B cell (primary cell): ENCODE measurements around the gene INSIG2. TPM values are rescaled to one million over a fixed set of nuclear protein-coding genes. Genes with fewer than 3 reads are reported as not detected.

Source experiments
- ATAC-seq: fragments of 200-7000 bp; cut with Tn5 transposase; one replicate; pipeline ENCODE4 v1.10.0; 2021; ENCODE audit warnings: low read depth, mild to moderate bottlenecking, moderate number of reproducible peaks, moderate library complexity
- CTCF ChIA-PET: fragments of 350-600 bp; sonication (Branson Sonifier 250); formaldehyde crosslinking; loops from one replicate; lab custom pipeline; 2021; ENCODE audit warnings: antibody characterized with exemption, inconsistent platforms; lab: Charles Lee
- POLR2A ChIA-PET: fragments of 350-600 bp; sonication (Branson Sonifier 250); formaldehyde crosslinking; loops from one replicate; lab custom pipeline; 2021; ENCODE audit warnings: antibody characterized with exemption; lab: Charles Lee
- DNase-seq: peaks from one replicate; pipeline ENCODE4 v3.0.0; 2013
- H2AFZ ChIP-seq: 2 replicates; pipeline ENCODE4 v1.6.1; 2012; ENCODE audit warnings: mild to moderate bottlenecking, low read depth, low read length; ENCODE audit not compliant: insufficient read depth, poor library complexity, severe bottlenecking
- H3K27ac ChIP-seq, 2 donors: 1 replicate in 1 of 2; 2 replicates in 1 of 2; pipeline ENCODE4 v1.5.1; 2012 to 2013; ENCODE audit warnings: low read length in 2 of 2, mild to moderate bottlenecking in 2 of 2, moderate library complexity in 1 of 2
- H3K27me3 ChIP-seq, 4 experiments: fragments of 200-600 bp in 1 of 4; sonication (generic) in 1 of 4; replicated peaks in 1 of 4; 1 replicate in 2 of 4; 2 replicates in 2 of 4; pipeline versions ENCODE4 v1.6.1 to v1.7.0; 2013 to 2016; ENCODE audit warnings: low read length in 3 of 4, mild to moderate bottlenecking in 2 of 4, mixed read lengths in 1 of 4, moderate library complexity in 1 of 4; ENCODE audit not compliant: insufficient read depth in 4 of 4, control insufficient read depth in 3 of 4; ENCODE audit errors: control extremely low read depth in 1 of 4
- H3K36me3 ChIP-seq, 2 experiments: replicated peaks in 1 of 2; 1 replicate in 1 of 2; 2 replicates in 1 of 2; pipeline versions ENCODE4 v1.6.1 to v1.7.1; 2013; ENCODE audit warnings: low read length in 1 of 2; ENCODE audit not compliant: insufficient read depth in 2 of 2, control insufficient read depth in 1 of 2; ENCODE audit errors: control extremely low read depth in 1 of 2, extremely low read depth in 1 of 2
- H3K4me1 ChIP-seq, 2 donors: fragments of 200-600 bp in 1 of 2; sonication (generic) in 1 of 2; 1 replicate in 1 of 2; 2 replicates in 1 of 2; pipeline versions ENCODE4 v1.5.1 to v1.6.1; 2013 to 2017; ENCODE audit warnings: low read length in 2 of 2; ENCODE audit not compliant: control insufficient read depth in 2 of 2, insufficient read depth in 2 of 2
- H3K4me2 ChIP-seq: replicated peaks from 2 replicates; pipeline ENCODE3; 2012; ENCODE audit warnings: mild to moderate bottlenecking, low read depth, low read length; ENCODE audit not compliant: poor library complexity, severe bottlenecking
- H3K4me3 ChIP-seq, 5 experiments: fragments of 200-600 bp in 1 of 5; sonication (generic) in 1 of 5; 1 replicate in 3 of 5; 2 replicates in 2 of 5; pipeline versions ENCODE4 v1.5.1 to v1.7.0; 2011 to 2016; ENCODE audit warnings: low read length in 4 of 5, mild to moderate bottlenecking in 4 of 5, low read depth in 2 of 5, control low read depth in 1 of 5, moderate library complexity in 1 of 5; ENCODE audit not compliant: insufficient read depth in 1 of 5; ENCODE audit errors: control extremely low read depth in 1 of 5, extremely low read depth in 1 of 5
- H3K79me2 ChIP-seq: fragments of 200-600 bp; sonication (generic); one replicate; pipeline ENCODE4 v1.6.0; 2016; ENCODE audit warnings: low read length; ENCODE audit not compliant: control insufficient read depth, insufficient read depth
- H3K9ac ChIP-seq: fragments of 200-600 bp; sonication (generic); 2 replicates; pipeline ENCODE4 v1.6.1; 2017; ENCODE audit warnings: mild to moderate bottlenecking, low read length, moderate library complexity
- H3K9me3 ChIP-seq, 3 donors: one replicate each; pipeline versions ENCODE4 v1.6.1 to v1.7.1; 2013; ENCODE audit warnings: low read length in 2 of 3; ENCODE audit not compliant: control insufficient read depth in 2 of 3, insufficient read depth in 1 of 3; ENCODE audit errors: control extremely low read depth in 1 of 3
- H4K20me1 ChIP-seq: 2 replicates; pipeline ENCODE4 v1.6.0; 2012; ENCODE audit warnings: mild to moderate bottlenecking, low read length; ENCODE audit not compliant: insufficient read depth, control insufficient read depth, poor library complexity, severe bottlenecking
- H3K27ac Mint-ChIP-seq: one replicate; pipeline ENCODE4 v1.8.0; 2021; ENCODE audit warnings: mixed read lengths
- H3K27me3 Mint-ChIP-seq: one replicate; pipeline ENCODE4 v1.8.0; 2021; ENCODE audit warnings: mixed read lengths
- H3K4me1 Mint-ChIP-seq: one replicate; pipeline ENCODE4 v1.8.0; 2021; ENCODE audit warnings: mixed read lengths
- H3K4me3 Mint-ChIP-seq: one replicate; pipeline ENCODE4 v1.8.0; 2021; ENCODE audit warnings: mixed read lengths
- H3K9me3 Mint-ChIP-seq: one replicate; pipeline ENCODE4 v1.8.0; 2022; ENCODE audit warnings: mixed read lengths; ENCODE audit not compliant: insufficient read depth
- EZH2 ChIP-seq: IDR thresholded peaks from 2 replicates; pipeline ENCODE4 v1.6.1; 2012; ENCODE audit warnings: borderline replicate concordance, low read depth, mild to moderate bottlenecking, moderate library complexity, low read length; ENCODE audit not compliant: insufficient read depth, poor library complexity, severe bottlenecking
- WGBS: methylation state at CpG from one replicate; pipeline ENCODE4 v1.1.5; 2013; ENCODE audit warnings: missing lambda C conversion rate; ENCODE audit not compliant: insufficient coverage; 5-methylcytosine and 5-hydroxymethylcytosine counted together
- intact Hi-C: fragments of 100-400 bp; cut with micrococcal nuclease; formaldehyde crosslinking; loops from one replicate; pipeline ENCODE4 v1.10.0; 2022
- polyA plus RNA-seq: library from polyadenylated mRNA; depleted of rRNA; stranded (reverse); fragments of >200 nt; gene quantifications from 2 replicates; pipeline ENCODE4 v1.2.3, GENCODE V29; 2012
- total RNA-seq, 2 donors: library from RNA; stranded (reverse); fragments of 120-200 nt in 1 of 2; gene quantifications; 1 replicate in 1 of 2; 2 replicates in 1 of 2; pipeline versions ENCODE4 v1.2.3 to v1.2.4, GENCODE V29; 2013 to 2022
- TF ChIP-seq, protein P1 (sequence below): fragments of 200-600 bp; IDR thresholded peaks from one replicate; pipeline ENCODE4 v1.8.0; 2022; ENCODE audit warnings: antibody characterized with exemption, mild to moderate bottlenecking

The INSIG2 gene
- total and polyA plus RNA-seq, 2 donors (not counting 1 experiment from before 2014, with no cell fraction given), result 14.2 to 29.5 TPM

- no peaks in the 10 kb centered on the region for H3K27me3 ChIP-seq
- H3K36me3 ChIP-seq, result no peaks in the 10 kb centered on the region
- ChIA-PET POLR2A (no interaction called here), CTCF (interaction anchor here (1.1 to 1.6 kb wide), 4 partner anchors 25 to 58 kb away, joined by 3 to 5 read pairs (median 4); no protein-coding TSS in a partner anchor)
- Mint-ChIP-seq H3K27me3 (peaks cover 15% of the 10 kb centered on the region), H3K9me3 (no peaks in the 10 kb centered on the region), H3K4me1 (peaks cover 15% of the 10 kb centered on the region), H3K4me3 (no peak overlapping the region), H3K27ac (no peak overlapping the region)
- H3K27ac ChIP-seq, result no peak overlapping the region
- WGBS, result 100% methylated on average over 1 of the region's 2 CpGs
- no peaks in the 10 kb centered on the region for H4K20me1 ChIP-seq
- peaks cover 26% of the 10 kb centered on the region for H3K79me2 ChIP-seq
- ATAC-seq (no peak), DNase-seq (no peak)
- no peak overlapping the region for H2AFZ ChIP-seq
- no peak overlapping the region for H3K4me2 ChIP-seq
- TF ChIP-seq, protein P1, sequence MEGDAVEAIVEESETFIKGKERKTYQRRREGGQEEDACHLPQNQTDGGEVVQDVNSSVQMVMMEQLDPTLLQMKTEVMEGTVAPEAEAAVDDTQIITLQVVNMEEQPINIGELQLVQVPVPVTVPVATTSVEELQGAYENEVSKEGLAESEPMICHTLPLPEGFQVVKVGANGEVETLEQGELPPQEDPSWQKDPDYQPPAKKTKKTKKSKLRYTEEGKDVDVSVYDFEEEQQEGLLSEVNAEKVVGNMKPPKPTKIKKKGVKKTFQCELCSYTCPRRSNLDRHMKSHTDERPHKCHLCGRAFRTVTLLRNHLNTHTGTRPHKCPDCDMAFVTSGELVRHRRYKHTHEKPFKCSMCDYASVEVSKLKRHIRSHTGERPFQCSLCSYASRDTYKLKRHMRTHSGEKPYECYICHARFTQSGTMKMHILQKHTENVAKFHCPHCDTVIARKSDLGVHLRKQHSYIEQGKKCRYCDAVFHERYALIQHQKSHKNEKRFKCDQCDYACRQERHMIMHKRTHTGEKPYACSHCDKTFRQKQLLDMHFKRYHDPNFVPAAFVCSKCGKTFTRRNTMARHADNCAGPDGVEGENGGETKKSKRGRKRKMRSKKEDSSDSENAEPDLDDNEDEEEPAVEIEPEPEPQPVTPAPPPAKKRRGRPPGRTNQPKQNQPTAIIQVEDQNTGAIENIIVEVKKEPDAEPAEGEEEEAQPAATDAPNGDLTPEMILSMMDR, result no peak
- TF ChIP-seq EZH2, result no peak
- H3K4me3 ChIP-seq, result no peak overlapping the region
- H3K4me1 ChIP-seq, result peaks cover 14 to 17% of the 10 kb centered on the region in 2 donors
- no peaks in the 10 kb centered on the region for H3K9me3 ChIP-seq
- H3K9ac ChIP-seq, result no peak overlapping the region
- intact Hi-C loops, result loop anchor here (10.0 kb wide), 1 partner anchor 1349 kb away; the partner anchor contains the start of gene TMEM37
Measured at GRCh38 chr2:118085173-118086023, 2.9 kb upstream of the INSIG2 start.

DNA sequence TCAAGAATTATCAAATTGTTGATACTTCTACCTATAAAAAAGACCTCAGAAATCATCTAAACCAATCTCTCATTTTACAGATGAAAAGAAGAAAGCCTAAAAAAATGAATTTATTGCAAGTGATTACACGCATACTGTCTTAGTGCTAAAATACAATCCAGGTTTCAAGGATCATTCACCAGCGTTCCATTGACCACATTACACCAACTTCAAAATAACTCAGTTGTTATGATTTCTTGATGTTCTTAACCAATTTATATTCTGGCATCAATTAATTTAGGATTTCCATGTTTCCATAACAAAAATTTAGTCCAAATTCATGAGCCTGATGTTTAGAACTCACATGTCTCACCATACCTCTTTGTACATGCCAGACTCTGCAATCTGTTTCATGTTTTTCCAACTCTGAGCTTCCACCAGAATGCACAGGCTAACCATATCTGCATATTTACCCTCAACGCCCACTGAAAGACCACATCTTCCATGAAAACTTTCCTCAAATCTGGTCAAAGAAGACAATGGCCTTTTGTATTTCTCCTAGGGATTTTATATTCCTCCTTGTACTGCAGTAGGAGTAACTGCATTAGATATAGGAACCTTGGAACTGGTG, 2.1 kb upstream of the INSIG2 start:
- Histone ChIP-seq H3K79me2 (peaks cover 33% of the 10 kb centered on the region), H3K36me3 (no peaks in the 10 kb centered on the region), H2AFZ (no peak overlapping the region), H3K4me2 (no peak overlapping the region), H3K4me1 (peaks cover 14 to 17% of the 10 kb centered on the region in 2 donors), H3K27me3 (no peaks in the 10 kb centered on the region), H3K9ac (no peak overlapping the region), H3K27ac (no peak overlapping the region), H3K9me3 (no peaks in the 10 kb centered on the region), H3K4me3 (no peak overlapping the region), H4K20me1 (no peaks in the 10 kb centered on the region)
- ChIA-PET CTCF (interaction anchor here (1.1 to 1.6 kb wide), 4 partner anchors 25 to 59 kb away, joined by 3 to 5 read pairs (median 4); no protein-coding TSS in a partner anchor), POLR2A (no interaction called here)
- H3K4me3 Mint-ChIP-seq, result no peak overlapping the region
- DNase-seq (no peak), ATAC-seq (no peak)
- H3K4me1 Mint-ChIP-seq, result peaks cover 17% of the 10 kb centered on the region
- WGBS, result no CpG with 5 or more reads among the region's 3 CpGs
- peaks cover 10% of the 10 kb centered on the region for H3K27me3 Mint-ChIP-seq
- no peaks in the 10 kb centered on the region for H3K9me3 Mint-ChIP-seq
- no peak for TF ChIP-seq EZH2
- TF ChIP-seq, protein P1, result no peak
- H3K27ac Mint-ChIP-seq, result no peak overlapping the region
- intact Hi-C loops, result loop anchor here (10.0 kb wide), 1 partner anchor 1349 kb away; the partner anchor contains the start of gene TMEM37
